OCI-LY7 (cell line): ENCODE results near the gene TTC7B. TPM values are rescaled to one million over a fixed set of nuclear protein-coding genes. Genes with fewer than 3 reads are reported as not detected.

Source experiments
- BruUV-seq: library from RNA; stranded (reverse); fragments of 400-500 nt; replicated peaks from 2 replicates; lab custom pipeline; 2021; lab: Mats Ljungman, UMichigan
- CTCF ChIA-PET: fragments of 300-600 bp; sonication (Branson Sonifier 250); formaldehyde crosslinking; loops from one replicate; lab custom pipeline; 2022; ENCODE audit warnings: antibody characterized with exemption; ENCODE audit not compliant: unreplicated experiment; lab: Charles Lee
- POLR2A ChIA-PET: fragments of 300-600 bp; sonication (Branson Sonifier 250); formaldehyde crosslinking; loops from one replicate; lab custom pipeline; 2022; ENCODE audit warnings: antibody characterized with exemption; lab: Charles Lee
- DNase-seq: peaks from one replicate; pipeline ENCODE4 v3.0.0-alpha.2; 2015; ENCODE audit warnings: low spot score
- H2AFZ ChIP-seq: fragments of 200-600 bp; sonication (generic), shearing (Covaris generic); 2 replicates; pipeline ENCODE4 v1.6.1; 2014; ENCODE audit warnings: mild to moderate bottlenecking, antibody characterized with exemption, low read length, moderate library complexity
- H3K27ac ChIP-seq: fragments of 200-600 bp; sonication (generic); 2 replicates; pipeline ENCODE4 v1.5.1; 2014; ENCODE audit warnings: mixed run types, low read depth, mild to moderate bottlenecking, moderate library complexity, low read length, inconsistent platforms; ENCODE audit not compliant: poor library complexity, severe bottlenecking
- H3K36me3 ChIP-seq: fragments of 200-600 bp; sonication (generic); 2 replicates; pipeline ENCODE4 v1.6.1; 2014; ENCODE audit warnings: mild to moderate bottlenecking, antibody characterized with exemption, low read length, moderate library complexity, mixed read lengths; ENCODE audit not compliant: insufficient read depth
- H3K4me1 ChIP-seq: fragments of 200-600 bp; sonication (generic); 2 replicates; pipeline ENCODE4 v1.5.1; 2014; ENCODE audit warnings: mild to moderate bottlenecking, low read length; ENCODE audit not compliant: insufficient read depth, poor library complexity, severe bottlenecking
- H3K4me2 ChIP-seq: fragments of 200-600 bp; sonication (generic); 2 replicates; pipeline ENCODE4 v1.6.1; 2014; ENCODE audit warnings: mild to moderate bottlenecking, low read length
- H3K4me3 ChIP-seq: fragments of 200-600 bp; sonication (generic); 2 replicates; pipeline ENCODE4 v1.5.1; 2014; ENCODE audit warnings: mild to moderate bottlenecking, low read depth, low read length; ENCODE audit not compliant: poor library complexity, severe bottlenecking
- H3K79me2 ChIP-seq: fragments of 200-600 bp; sonication (generic); 2 replicates; pipeline ENCODE4 v1.6.1; 2016; ENCODE audit warnings: low read depth, mild to moderate bottlenecking, low read length, moderate library complexity, mixed read lengths; ENCODE audit not compliant: insufficient read depth
- H3K9me2 ChIP-seq: fragments of 200-600 bp; sonication (generic); 2 replicates; pipeline ENCODE4 v1.6.1; 2016; ENCODE audit warnings: mild to moderate bottlenecking, low read length, mixed read lengths; ENCODE audit not compliant: insufficient read depth
- H3K9me3 ChIP-seq: fragments of 200-600 bp; sonication (generic); 2 replicates; pipeline ENCODE4 v1.6.1; 2014; ENCODE audit warnings: mild to moderate bottlenecking, mixed run types, low read length, mixed read lengths
- H4K20me1 ChIP-seq: fragments of 200-600 bp; sonication (generic); 2 replicates; pipeline ENCODE4 v1.6.1; 2014; ENCODE audit warnings: mild to moderate bottlenecking, antibody characterized with exemption, low read length, moderate library complexity, mixed read lengths; ENCODE audit not compliant: insufficient read depth
- CTCF ChIP-seq: fragments of 200-600 bp; sonication (generic); conservative IDR thresholded peaks from 2 replicates; pipeline ENCODE4 v1.5.1; 2014; ENCODE audit warnings: mild to moderate bottlenecking, antibody characterized with exemption, low read length, moderate library complexity, mixed read lengths
- EZH2phosphoT487 ChIP-seq: fragments of 200-600 bp; sonication (generic); IDR thresholded peaks from 2 replicates; pipeline ENCODE4 v1.6.1; 2018; ENCODE audit warnings: low read depth, borderline replicate concordance, mild to moderate bottlenecking, mixed run types, antibody characterized with exemption, low read length, moderate library complexity, mixed read lengths
- intact Hi-C: fragments of 100-400 bp; cut with micrococcal nuclease; formaldehyde crosslinking; loops from one replicate; pipeline ENCODE4 v1.10.0; 2022; ENCODE audit not compliant: unreplicated experiment
- total RNA-seq, 2 experiments: library from RNA; depleted of rRNA in 1 of 2; stranded (reverse); fragments of >200 nt in 1 of 2; shearing (Covaris generic) in 1 of 2; gene quantifications; 2 replicates each; pipeline ENCODE4 v1.2.3, GENCODE V29; 2014 to 2022

TTC7B gene
- total RNA-seq, 2 experiments from 2014 or later: 0.19 to 0.51 TPM

GRCh38 chr14:90556666-90557450 is 259.4 kb downstream of the TTC7B start:
- DNase-seq: no peak
- intact Hi-C loops: no loop called here
- H4K20me1 ChIP-seq: no peaks in the 10 kb centered on the region
- no peaks in the 10 kb centered on the region for H3K36me3 ChIP-seq
- H2AFZ ChIP-seq: no peak overlapping the region
- TF ChIP-seq CTCF: no peak
- CTCF ChIA-PET: no interaction called here
- no peak overlapping the region for H3K4me2 ChIP-seq
- H3K9me2 ChIP-seq: no peaks in the 10 kb centered on the region
- no TSS peak for BruUV-seq
- POLR2A ChIA-PET: interaction anchor here (0.6 kb wide), 1 partner anchor 1823 kb away, joined by 3 read pairs; no protein-coding TSS in a partner anchor
- no peaks in the 10 kb centered on the region for H3K4me1 ChIP-seq
- no peak overlapping the region for H3K27ac ChIP-seq
- no peak overlapping the region for H3K4me3 ChIP-seq
- no peaks in the 10 kb centered on the region for H3K9me3 ChIP-seq
- H3K79me2 ChIP-seq: no peaks in the 10 kb centered on the region

DNA sequence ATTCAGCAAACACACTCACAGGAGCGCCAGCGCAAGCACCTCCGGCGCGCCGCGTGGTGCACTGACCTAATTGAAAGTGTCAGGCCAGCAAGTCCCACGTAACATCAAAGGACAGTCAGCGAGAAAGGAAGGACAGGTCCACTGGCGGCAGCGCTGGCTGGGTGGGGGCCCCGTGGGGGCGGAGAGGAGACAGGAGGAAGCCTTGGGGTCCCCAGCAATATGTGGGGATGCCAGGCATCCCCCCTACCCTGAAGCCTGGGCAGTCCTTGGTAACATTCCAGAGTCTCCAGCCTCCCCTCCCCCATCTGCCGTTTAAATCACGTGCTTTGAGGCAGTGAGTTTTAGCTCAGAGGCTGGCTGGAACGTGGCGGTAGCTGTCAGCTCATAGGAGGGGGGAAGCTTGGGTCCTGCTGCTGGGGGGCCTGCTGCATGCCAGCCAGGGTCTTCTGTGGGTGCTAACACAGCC is 260.2 kb downstream of the TTC7B start:
- no peak overlapping the region for H3K4me2 ChIP-seq
- POLR2A ChIA-PET: no interaction called here
- BruUV-seq: no TSS peak

More for the DNA sequence above, 260.2 kb downstream of the TTC7B start:
- CTCF ChIA-PET: no interaction called here
- H3K4me1 ChIP-seq: no peaks in the 10 kb centered on the region
- DNase-seq: no peak
- no peaks in the 10 kb centered on the region for H4K20me1 ChIP-seq
- no peaks in the 10 kb centered on the region for H3K79me2 ChIP-seq
- no peaks in the 10 kb centered on the region for H3K36me3 ChIP-seq
- H2AFZ ChIP-seq: no peak overlapping the region
- no peaks in the 10 kb centered on the region for H3K9me2 ChIP-seq
- no peak overlapping the region for H3K27ac ChIP-seq
- no peak overlapping the region for H3K4me3 ChIP-seq
- H3K9me3 ChIP-seq: no peaks in the 10 kb centered on the region
- TF ChIP-seq CTCF: no peak
- TF ChIP-seq EZH2phosphoT487: no peak
- intact Hi-C loops: no loop called here
